ENCODE results near the gene PTRH2.
A peak's percentile ranks its signal among the peaks of the same experiment; 100 is the strongest.

The PTRH2 gene

DNA sequence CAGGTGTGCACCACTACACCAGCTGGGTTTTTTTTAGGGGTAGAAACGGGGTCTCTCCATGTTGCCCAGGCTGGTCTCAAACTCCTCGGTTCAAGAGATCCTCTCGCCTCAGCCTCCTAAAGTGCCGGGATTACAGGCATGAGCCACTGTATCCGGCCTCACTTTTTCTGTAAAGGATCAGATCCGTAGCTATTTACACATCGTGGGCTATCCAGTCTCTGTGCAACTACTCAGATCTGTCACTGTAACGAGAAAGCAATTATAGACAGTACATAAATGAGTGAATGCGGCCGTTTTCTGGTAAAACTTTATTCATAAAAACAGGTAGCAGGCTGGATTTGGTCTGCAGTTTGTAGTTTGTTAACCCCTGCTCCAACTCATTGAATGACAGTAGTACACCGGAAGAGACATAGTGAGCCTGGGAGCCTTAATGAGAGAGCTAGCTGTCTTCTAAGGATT, 44.8 kb upstream of the PTRH2 start:
- peak overlapping the region in 1 of 11 experiments; percentile 79; a peak in 2 of 22 replicates for H3K27ac ChIP-seq
- peak overlapping the region in 2 of 11 experiments; percentile 57 to 76; a peak in 5 of 22 replicates for H3K9ac ChIP-seq

DNA sequence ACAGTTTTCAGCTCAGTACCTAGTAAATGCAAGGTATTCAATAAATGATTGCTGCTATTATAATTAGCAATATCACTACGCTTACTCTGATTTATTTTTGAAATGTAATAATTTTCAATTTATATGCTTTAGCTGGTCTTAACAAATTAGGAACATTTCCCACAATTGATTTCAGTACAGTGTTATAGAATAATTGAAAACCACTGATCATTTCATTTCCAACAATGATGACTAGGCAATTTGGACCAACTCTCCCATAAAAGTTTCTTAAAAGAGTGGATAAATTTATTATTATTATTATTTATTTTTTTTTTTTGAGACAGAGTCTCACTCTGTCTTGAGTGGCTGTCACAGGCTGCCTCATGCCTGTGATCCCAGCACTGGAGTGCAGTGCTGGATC, 41.4 kb upstream of the PTRH2 start:
- Histone ChIP-seq H3K27ac (no peak overlapping the region), H4K20me1 (no peaks in the 10 kb centered on the region; a peak in 1 of 22 replicates), H3K4me2 (no peak overlapping the region), H3K4me1 (peaks cover 0 to 29% (median under 1%) of the 10 kb centered on the region in 10 experiments; a peak in 9 of 20 replicates), H3K4me3 (no peak overlapping the region), H3K27me3 (no peaks in the 10 kb centered on the region), H3K9ac (no peak overlapping the region), H3K36me3 (peaks cover 3 to 48% (median 16%) of the 10 kb centered on the region in 11 experiments; a peak in 13 of 22 replicates), H3K9me3 (replicated peaks in 1 of 11) (no peaks in the 10 kb centered on the region; a peak in 1 of 22 replicates)
- TF ChIP-seq Cebpa-rat (IDR thresholded peaks at IDR 0.05): no peak

More for the DNA sequence above, 44.8 kb upstream of the PTRH2 start:
- Histone ChIP-seq H3K4me3 (no peak overlapping the region), H3K9me3 (replicated peaks in 1 of 11) (no peaks in the 10 kb centered on the region), H3K36me3 (peaks cover 7 to 56% (median 26%) of the 10 kb centered on the region in 11 experiments; a peak in 19 of 22 replicates), H3K4me1 (peaks cover 8 to 54% (median 16%) of the 10 kb centered on the region in 10 experiments; a peak in 18 of 20 replicates), H3K4me2 (peak overlapping the region in 2 of 11 experiments; percentile 66 to 85; a peak in 5 of 22 replicates), H4K20me1 (no peaks in the 10 kb centered on the region; a peak in 1 of 22 replicates), H3K27me3 (no peaks in the 10 kb centered on the region)
- TF ChIP-seq Cebpa-rat (IDR thresholded peaks at IDR 0.05): no peak

DNA sequence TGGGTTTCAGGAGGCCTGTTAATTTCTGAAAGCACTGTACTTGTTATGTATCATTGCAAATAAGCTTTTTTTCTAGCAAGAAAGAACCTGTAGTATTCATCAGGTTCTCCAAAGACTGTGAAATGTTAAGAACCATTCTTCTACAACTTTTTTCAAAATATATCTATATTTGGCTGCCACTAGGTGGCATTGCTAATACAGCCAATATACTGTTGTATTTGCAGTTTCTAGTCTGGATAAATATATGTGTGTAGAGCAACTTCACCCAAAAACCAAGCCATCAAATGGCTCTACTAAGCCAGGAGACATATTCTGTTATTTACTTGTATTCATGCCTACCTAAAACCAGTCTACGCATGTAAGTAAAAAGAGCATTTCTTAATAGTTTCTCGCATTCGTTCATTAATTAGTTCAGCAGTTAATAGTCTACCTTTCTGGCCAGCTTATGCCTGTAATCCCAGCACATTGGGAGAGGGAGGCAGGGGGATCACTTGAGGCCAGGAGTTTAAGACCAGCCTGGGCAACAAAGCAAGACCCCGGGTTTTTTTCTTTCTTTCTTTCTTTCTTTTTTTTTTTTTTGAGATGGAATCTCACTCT, 39.7 kb upstream of the PTRH2 start:
- Histone ChIP-seq H3K27ac (peak overlapping the region in 1 of 11 experiments; percentile 11; a peak in 1 of 22 replicates), H3K4me1 (peaks cover 0 to 15% (median 0%) of the 10 kb centered on the region in 10 experiments; a peak in 6 of 20 replicates), H3K4me2 (no peak overlapping the region)

DNA sequence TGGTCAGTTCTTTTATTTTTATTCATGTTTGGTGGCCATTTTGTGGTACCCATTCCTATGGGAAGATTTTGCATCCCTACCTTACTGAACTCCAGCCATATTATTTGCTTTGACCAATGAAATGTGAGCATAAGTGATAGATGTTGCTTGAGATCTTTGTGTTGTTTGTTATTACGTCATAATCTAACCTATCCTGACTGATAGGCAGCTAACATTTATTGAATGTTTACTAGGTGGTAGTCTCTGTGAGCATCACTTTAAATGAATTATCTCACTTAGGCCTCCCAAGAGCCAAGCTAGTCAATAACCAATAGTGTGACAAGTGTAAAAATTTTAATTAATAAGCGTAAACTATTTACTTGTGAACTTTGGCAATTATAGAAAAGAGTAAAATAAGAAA, 37.8 kb upstream of the PTRH2 start:
- H3K36me3 ChIP-seq: peaks cover 15 to 78% (median 42%) of the 10 kb centered on the region in 11 experiments
- H3K4me3 ChIP-seq: no peak overlapping the region
- no peaks in the 10 kb centered on the region for H3K27me3 ChIP-seq
- no peak overlapping the region for H3K9ac ChIP-seq
- H3K4me2 ChIP-seq: no peak overlapping the region
- peak in 2 of 11 experiments; percentile 9 to 42; a peak in 1 of 22 replicates for TF ChIP-seq Cebpa-rat (IDR thresholded peaks at IDR 0.05)
- peaks cover 0 to 11% (median 0%) of the 10 kb centered on the region in 10 experiments; a peak in 2 of 20 replicates for H3K4me1 ChIP-seq
- no peak overlapping the region for H3K27ac ChIP-seq
- peaks cover 0 to 16% (median 9%) of the 10 kb centered on the region in 11 experiments; a peak in 13 of 22 replicates for H3K9me3 ChIP-seq (replicated peaks in 1 of 11)
- H4K20me1 ChIP-seq: no peaks in the 10 kb centered on the region; a peak in 1 of 22 replicates

More for the DNA sequence above, 39.7 kb upstream of the PTRH2 start:
- TF ChIP-seq Cebpa-rat (IDR thresholded peaks at IDR 0.05): no peak
- peaks cover 13 to 63% (median 29%) of the 10 kb centered on the region in 11 experiments for H3K36me3 ChIP-seq
- H3K9ac ChIP-seq: no peak overlapping the region
- no peaks in the 10 kb centered on the region for H3K27me3 ChIP-seq
- H4K20me1 ChIP-seq: no peaks in the 10 kb centered on the region; a peak in 1 of 22 replicates
- H3K4me3 ChIP-seq: no peak overlapping the region
- peaks cover 0 to 14% (median 9%) of the 10 kb centered on the region in 11 experiments; a peak in 13 of 22 replicates for H3K9me3 ChIP-seq (replicated peaks in 1 of 11)

DNA sequence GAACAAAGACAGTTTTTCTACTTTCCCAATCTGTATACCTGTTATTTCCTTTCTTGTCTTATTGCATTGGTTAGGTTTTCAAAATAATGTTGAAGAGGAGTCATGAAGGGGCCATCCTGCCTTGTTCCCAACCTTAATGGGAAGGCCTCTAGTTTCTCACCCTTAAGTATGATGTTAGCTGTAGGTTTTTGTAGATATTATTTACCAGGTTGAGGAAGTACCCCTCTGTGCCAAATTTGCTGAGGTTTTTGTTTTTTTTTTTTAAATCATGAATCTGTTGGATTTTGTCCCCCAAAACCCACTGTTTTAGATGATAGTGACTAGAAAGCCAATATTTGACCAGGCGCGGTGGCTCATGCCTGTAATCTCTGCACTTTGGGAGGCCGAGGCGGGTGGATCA, 36.6 kb upstream of the PTRH2 start:
- no peaks in the 10 kb centered on the region for H3K27me3 ChIP-seq
- H3K4me3 ChIP-seq: no peak overlapping the region
- H4K20me1 ChIP-seq: no peaks in the 10 kb centered on the region; a peak in 1 of 22 replicates
- no peak overlapping the region for H3K27ac ChIP-seq
- peaks cover 15 to 78% (median 49%) of the 10 kb centered on the region in 11 experiments for H3K36me3 ChIP-seq
- peaks cover 0 to 11% (median 0%) of the 10 kb centered on the region in 10 experiments; a peak in 2 of 20 replicates for H3K4me1 ChIP-seq
- peaks cover 0 to 16% (median 9%) of the 10 kb centered on the region in 11 experiments; a peak in 13 of 22 replicates for H3K9me3 ChIP-seq (replicated peaks in 1 of 11)
- no peak overlapping the region for H3K9ac ChIP-seq
- no peak for TF ChIP-seq Cebpa-rat (IDR thresholded peaks at IDR 0.05)
- H3K4me2 ChIP-seq: no peak overlapping the region

DNA sequence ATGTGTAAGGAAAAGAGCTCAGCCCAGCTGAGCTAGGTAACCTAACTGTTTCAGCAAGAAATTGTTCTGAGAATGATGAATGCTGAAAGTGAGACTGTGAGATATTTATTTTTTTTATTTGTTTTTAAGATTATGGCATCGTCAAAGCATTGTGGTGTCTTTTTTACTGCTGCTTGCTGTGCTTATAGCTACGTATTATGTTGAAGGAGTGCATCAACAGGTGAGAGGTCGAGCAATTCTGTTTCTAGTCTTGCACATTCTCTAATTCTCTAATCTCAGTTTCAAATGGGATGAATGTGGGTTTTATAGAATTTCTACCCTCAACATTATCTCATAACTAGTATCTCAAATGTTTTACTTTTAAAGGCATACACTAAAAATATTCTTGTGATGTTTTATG, 30.1 kb upstream of the PTRH2 start:
- Histone ChIP-seq H3K9ac (no peak overlapping the region), H3K36me3 (peaks cover 57 to 99% (median 84%) of the 10 kb centered on the region in 11 experiments), H3K4me2 (no peak overlapping the region), H3K4me3 (no peak overlapping the region), H3K4me1 (peaks cover 0 to 3% (median 0%) of the 10 kb centered on the region in 10 experiments; a peak in 2 of 20 replicates), H4K20me1 (peaks cover 0 to 12% (median 0%) of the 10 kb centered on the region in 11 experiments; a peak in 4 of 22 replicates), H3K27me3 (no peaks in the 10 kb centered on the region), H3K27ac (no peak overlapping the region), H3K9me3 (replicated peaks in 1 of 11) (peaks cover 0 to 6% (median 0%) of the 10 kb centered on the region in 11 experiments; a peak in 6 of 22 replicates)
- no peak for TF ChIP-seq Cebpa-rat (IDR thresholded peaks at IDR 0.05)

DNA sequence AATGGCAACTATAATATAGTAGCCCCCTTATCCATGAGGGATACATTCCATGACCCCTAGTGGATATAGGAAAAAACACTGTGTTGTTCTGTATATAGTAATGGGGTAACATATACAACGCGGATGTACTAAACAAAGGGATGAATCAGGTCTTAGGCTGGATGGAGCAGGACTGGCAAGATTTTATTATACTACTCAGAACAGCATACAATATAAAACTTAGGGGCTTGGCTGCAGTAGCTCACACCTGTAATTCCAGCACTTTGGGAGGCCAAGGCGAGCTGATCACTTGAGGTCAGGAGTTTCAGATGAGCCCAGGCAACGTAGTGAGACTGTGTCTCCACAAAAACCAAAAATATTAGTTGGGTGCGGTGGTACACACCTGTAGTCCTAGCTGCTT, 27.0 kb upstream of the PTRH2 start:
- Histone ChIP-seq H3K4me1 (peaks cover 0 to 29% (median 7%) of the 10 kb centered on the region in 10 experiments; a peak in 12 of 20 replicates), H3K36me3 (peaks cover 55 to 84% (median 72%) of the 10 kb centered on the region in 11 experiments), H3K27me3 (no peaks in the 10 kb centered on the region), H3K4me3 (no peak overlapping the region), H3K4me2 (no peak overlapping the region), H4K20me1 (peaks cover 0 to 19% (median 3%) of the 10 kb centered on the region in 11 experiments; a peak in 6 of 22 replicates), H3K9me3 (replicated peaks in 1 of 11) (no peaks in the 10 kb centered on the region), H3K9ac (no peak overlapping the region), H3K27ac (no peak overlapping the region)
- no peak for TF ChIP-seq Cebpa-rat (IDR thresholded peaks at IDR 0.05)

DNA sequence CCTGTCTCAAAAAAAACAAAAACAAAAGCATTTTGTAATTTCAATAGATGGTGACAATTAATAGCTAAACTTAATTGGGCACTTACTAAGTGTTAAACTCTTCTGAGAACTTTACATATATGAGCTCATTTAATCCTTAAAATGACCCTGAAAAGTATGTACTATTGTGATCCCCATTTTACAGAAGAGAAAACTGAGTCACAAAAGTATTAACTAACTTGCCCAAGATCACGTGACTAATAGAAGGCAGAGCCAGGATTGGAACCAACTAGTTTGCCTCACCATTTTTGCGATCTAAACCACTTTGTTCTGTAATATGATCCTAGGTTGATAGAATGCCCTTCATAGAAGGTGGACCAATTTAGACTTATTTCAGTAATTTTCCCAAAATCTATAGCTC, 26.5 kb upstream of the PTRH2 start:
- H3K4me2 ChIP-seq: no peak overlapping the region

More for the DNA sequence above, 26.5 kb upstream of the PTRH2 start:
- Histone ChIP-seq H3K27ac (no peak overlapping the region), H3K27me3 (no peaks in the 10 kb centered on the region), H3K9me3 (replicated peaks in 1 of 11) (no peaks in the 10 kb centered on the region), H3K9ac (no peak overlapping the region), H3K4me1 (peaks cover 0 to 34% (median 11%) of the 10 kb centered on the region in 10 experiments; a peak in 12 of 20 replicates), H3K36me3 (peaks cover 55 to 79% (median 67%) of the 10 kb centered on the region in 11 experiments), H3K4me3 (no peak overlapping the region), H4K20me1 (peaks cover 0 to 19% (median 3%) of the 10 kb centered on the region in 11 experiments; a peak in 6 of 22 replicates)
- no peak for TF ChIP-seq Cebpa-rat (IDR thresholded peaks at IDR 0.05)

Measured in BLaER1 treated with 17β-estradiol and CSF1 and Interleukin-3, amounts not matched to agents 10 nM and 100 nM (cell line).